Measurements from ENCODE around the gene COX4I1. TPM values are rescaled to one million over a fixed set of nuclear protein-coding genes. Genes with fewer than 3 reads are reported as not detected.
"Not testable (repeated sequence)": the region's sequence is repeated elsewhere in the genome, so short reads cannot be mapped to it uniquely, and the experiment has no call there.

The COX4I1 gene
- total RNA-seq, 1 donor: 322 TPM

- H3K9me3 ChIP-seq (ENCODE audit: low read depth, low read length): no peaks in the 10 kb centered on the region
- peaks cover 6% of the 10 kb centered on the region for H3K27me3 ChIP-seq (ENCODE audit: insufficient read depth, low read length)
- H3K4me3 ChIP-seq (ENCODE audit: low read length): no peak overlapping the region
- peaks cover 51% of the 10 kb centered on the region for H3K4me1 ChIP-seq (ENCODE audit: insufficient read depth, low read length)
Measured at GRCh38 chr16:85834741-85835140, 35.2 kb downstream of the COX4I1 start.

GRCh38 chr16:85835227-85835751, 35.8 kb downstream of the COX4I1 start:
- Histone ChIP-seq H3K9me3 (ENCODE audit: low read depth, low read length) (no peaks in the 10 kb centered on the region), H3K4me1 (ENCODE audit: insufficient read depth, low read length) (peaks cover 50% of the 10 kb centered on the region), H3K27me3 (ENCODE audit: insufficient read depth, low read length) (peaks cover 6% of the 10 kb centered on the region), H3K4me3 (ENCODE audit: low read length) (no peak overlapping the region)

- peaks cover 47% of the 10 kb centered on the region for H3K4me1 ChIP-seq (ENCODE audit: insufficient read depth, low read length)
- no peaks in the 10 kb centered on the region for H3K9me3 ChIP-seq (ENCODE audit: low read depth, low read length)
- peaks cover 6% of the 10 kb centered on the region for H3K27me3 ChIP-seq (ENCODE audit: insufficient read depth, low read length)
Measured at GRCh38 chr16:85835956-85836705, 36.6 kb downstream of the COX4I1 start.

GRCh38 chr16:85836706-85837582, 37.4 kb downstream of the COX4I1 start:
- H3K9me3 ChIP-seq (ENCODE audit: low read depth, low read length): no peaks in the 10 kb centered on the region
- H3K4me3 ChIP-seq (ENCODE audit: low read length): no peak overlapping the region
- H3K4me1 ChIP-seq (ENCODE audit: insufficient read depth, low read length): peaks cover 47% of the 10 kb centered on the region
- peaks cover under 1% of the 10 kb centered on the region for H3K27me3 ChIP-seq (ENCODE audit: insufficient read depth, low read length)

More at GRCh38 chr16:85835956-85836705, 36.6 kb downstream of the COX4I1 start:
- H3K4me3 ChIP-seq (ENCODE audit: low read length): no peak overlapping the region

- not testable (repeated sequence) for H3K27me3 ChIP-seq (ENCODE audit: insufficient read depth, low read length); H3K9me3 ChIP-seq (ENCODE audit: low read depth, low read length); H3K4me3 ChIP-seq (ENCODE audit: low read length)
- H3K4me1 ChIP-seq (ENCODE audit: insufficient read depth, low read length): peaks cover 47% of the 10 kb centered on the region
Measured at GRCh38 chr16:85837654-85838053, 38.2 kb downstream of the COX4I1 start.

- Histone ChIP-seq H3K27me3 (ENCODE audit: insufficient read depth, low read length) (no peaks in the 10 kb centered on the region), H3K9me3 (ENCODE audit: low read depth, low read length) (no peaks in the 10 kb centered on the region), H3K4me1 (ENCODE audit: insufficient read depth, low read length) (peaks cover 41% of the 10 kb centered on the region), H3K4me3 (ENCODE audit: low read length) (no peak overlapping the region)
Measured at GRCh38 chr16:85838381-85838780, 38.9 kb downstream of the COX4I1 start.

GRCh38 chr16:85838876-85839585, 39.5 kb downstream of the COX4I1 start:
- Histone ChIP-seq H3K4me1 (ENCODE audit: insufficient read depth, low read length) (peaks cover 38% of the 10 kb centered on the region), H3K9me3 (ENCODE audit: low read depth, low read length) (no peaks in the 10 kb centered on the region), H3K27me3 (ENCODE audit: insufficient read depth, low read length) (no peaks in the 10 kb centered on the region), H3K4me3 (ENCODE audit: low read length) (no peak overlapping the region)

GRCh38 chr16:85839681-85840240, 40.3 kb downstream of the COX4I1 start:
- no peaks in the 10 kb centered on the region for H3K9me3 ChIP-seq (ENCODE audit: low read depth, low read length)
- no peaks in the 10 kb centered on the region for H3K27me3 ChIP-seq (ENCODE audit: insufficient read depth, low read length)
- H3K4me1 ChIP-seq (ENCODE audit: insufficient read depth, low read length): peaks cover 43% of the 10 kb centered on the region
- H3K4me3 ChIP-seq (ENCODE audit: low read length): no peak overlapping the region

GRCh38 chr16:85840395-85840794, 40.9 kb downstream of the COX4I1 start:
- no peaks in the 10 kb centered on the region for H3K9me3 ChIP-seq (ENCODE audit: low read depth, low read length)
- no peak overlapping the region for H3K4me3 ChIP-seq (ENCODE audit: low read length)
- peaks cover 48% of the 10 kb centered on the region for H3K4me1 ChIP-seq (ENCODE audit: insufficient read depth, low read length)
- no peaks in the 10 kb centered on the region for H3K27me3 ChIP-seq (ENCODE audit: insufficient read depth, low read length)

- Histone ChIP-seq H3K9me3 (ENCODE audit: low read depth, low read length) (no peaks in the 10 kb centered on the region), H3K4me3 (ENCODE audit: low read length) (no peak overlapping the region), H3K27me3 (ENCODE audit: insufficient read depth, low read length) (no peaks in the 10 kb centered on the region), H3K4me1 (ENCODE audit: insufficient read depth, low read length) (peaks cover 48% of the 10 kb centered on the region)
Measured at GRCh38 chr16:85840801-85841200, 41.3 kb downstream of the COX4I1 start.

- H3K27me3 ChIP-seq (ENCODE audit: insufficient read depth, low read length): no peaks in the 10 kb centered on the region
- H3K4me3 ChIP-seq (ENCODE audit: low read length): no peak overlapping the region
- H3K9me3 ChIP-seq (ENCODE audit: low read depth, low read length): no peaks in the 10 kb centered on the region
- peaks cover 37% of the 10 kb centered on the region for H3K4me1 ChIP-seq (ENCODE audit: insufficient read depth, low read length)
Measured at GRCh38 chr16:85842435-85842834, 42.9 kb downstream of the COX4I1 start.

- H3K27me3 ChIP-seq (ENCODE audit: insufficient read depth, low read length): no peaks in the 10 kb centered on the region
- peaks cover 39% of the 10 kb centered on the region for H3K4me1 ChIP-seq (ENCODE audit: insufficient read depth, low read length)
- no peak overlapping the region for H3K4me3 ChIP-seq (ENCODE audit: low read length)
- no peaks in the 10 kb centered on the region for H3K9me3 ChIP-seq (ENCODE audit: low read depth, low read length)
Measured at GRCh38 chr16:85842848-85843247, 43.4 kb downstream of the COX4I1 start.

GRCh38 chr16:85843471-85844168, 44.1 kb downstream of the COX4I1 start:
- no peaks in the 10 kb centered on the region for H3K27me3 ChIP-seq (ENCODE audit: insufficient read depth, low read length)
- no peak overlapping the region for H3K4me3 ChIP-seq (ENCODE audit: low read length)
- no peaks in the 10 kb centered on the region for H3K9me3 ChIP-seq (ENCODE audit: low read depth, low read length)
- H3K4me1 ChIP-seq (ENCODE audit: insufficient read depth, low read length): peaks cover 34% of the 10 kb centered on the region

GRCh38 chr16:85844169-85844481, 44.6 kb downstream of the COX4I1 start:
- Histone ChIP-seq H3K4me1 (ENCODE audit: insufficient read depth, low read length) (peaks cover 29% of the 10 kb centered on the region), H3K9me3 (ENCODE audit: low read depth, low read length) (no peaks in the 10 kb centered on the region), H3K4me3 (ENCODE audit: low read length) (no peak overlapping the region), H3K27me3 (ENCODE audit: insufficient read depth, low read length) (no peaks in the 10 kb centered on the region)
